RPMI7951 (cell line): ENCODE measurements around the gene CFAP210. TPM values are rescaled to one million over a fixed set of nuclear protein-coding genes. Genes with fewer than 3 reads are reported as not detected.

Experiments
- DNase-seq: peaks from one replicate; pipeline ENCODE4 v3.0.0-alpha.2; 2012; ENCODE audit warnings: low read depth
- total RNA-seq: library from RNA; depleted of rRNA; stranded (reverse); fragments of >200 nt; shearing (Covaris generic); gene quantifications from 2 replicates; pipeline ENCODE4 v1.2.3, GENCODE V29; 2014; rRNA removed

CFAP210 gene
- total RNA-seq: not detected in 2 replicates

- DNase-seq: peak; percentile 97
Measured at GRCh38 chr2:169694113-169694893, at the start of gene CFAP210, which contains the start of gene PHOSPHO2. TSS of gene CFAP210 (minus strand) at chr2:169694405. CDS start at chr2:169694327, 78 bp downstream. TSS of gene PHOSPHO2 (plus strand) at chr2:169694469. CDS start at chr2:169700972, 6,503 bp downstream.

GRCh38 chr2:169743549-169743948, 49.3 kb upstream of the CFAP210 start:
- no peak for DNase-seq

GRCh38 chr2:169739351-169739750, 45.1 kb upstream of the CFAP210 start:
- DNase-seq: no peak

GRCh38 chr2:169738566-169739229, 44.5 kb upstream of the CFAP210 start:
- DNase-seq: no peak

- DNase-seq: no peak
Measured at GRCh38 chr2:169736902-169737301, 42.7 kb upstream of the CFAP210 start.

- DNase-seq: no peak
Measured at GRCh38 chr2:169735623-169736022, 41.4 kb upstream of the CFAP210 start.

- peak; percentile 7 for DNase-seq
Measured at GRCh38 chr2:169734169-169734847, 40.1 kb upstream of the CFAP210 start.

- DNase-seq: no peak
Measured at GRCh38 chr2:169732583-169733358, 38.6 kb upstream of the CFAP210 start.

GRCh38 chr2:169732075-169732474, 37.9 kb upstream of the CFAP210 start:
- no peak for DNase-seq

- no peak for DNase-seq
Measured at GRCh38 chr2:169729274-169729605, 35.0 kb upstream of the CFAP210 start.

- no peak for DNase-seq
Measured at GRCh38 chr2:169727065-169727464, 32.9 kb upstream of the CFAP210 start.

- DNase-seq: no peak
Measured at GRCh38 chr2:169721016-169721415, 26.8 kb upstream of the CFAP210 start.

GRCh38 chr2:169718930-169719504, 24.8 kb upstream of the CFAP210 start:
- no peak for DNase-seq

GRCh38 chr2:169717691-169718063, 23.5 kb upstream of the CFAP210 start:
- DNase-seq: no peak

- DNase-seq: peak; percentile 55
Measured at GRCh38 chr2:169716938-169717690, 22.9 kb upstream of the CFAP210 start.

GRCh38 chr2:169716238-169716886, 22.2 kb upstream of the CFAP210 start:
- DNase-seq: peak; percentile 93

- peak; percentile 46 for DNase-seq
Measured at GRCh38 chr2:169715379-169716237, 21.4 kb upstream of the CFAP210 start.

- peak; percentile 47 for DNase-seq
Measured at GRCh38 chr2:169714699-169715098, 20.5 kb upstream of the CFAP210 start.

- no peak for DNase-seq
Measured at GRCh38 chr2:169713331-169713730, 19.1 kb upstream of the CFAP210 start.
